WTC11 (cell line): ENCODE data around the gene ATP11A. TPM values are rescaled to one million over a fixed set of nuclear protein-coding genes. Genes with fewer than 3 reads are reported as not detected.

Experiments
- ATAC-seq: fragments of 200-7000 bp; cut with Tn5 transposase; 2 replicates; pipeline ENCODE4 v1.10.0; 2021; ENCODE audit warnings: mild to moderate bottlenecking, moderate library complexity
- CTCF ChIA-PET: fragments of 300-600 bp; sonication (Branson Sonifier 250); formaldehyde crosslinking; loops from one replicate; lab custom pipeline; 2021; ENCODE audit warnings: antibody characterized with exemption; lab: Charles Lee
- POLR2A ChIA-PET: fragments of 350-600 bp; sonication (Branson Sonifier 250); formaldehyde crosslinking; loops from one replicate; lab custom pipeline; 2021; ENCODE audit warnings: antibody characterized with exemption; lab: Charles Lee
- DNase-seq: peaks from one replicate; pipeline ENCODE4 v3.0.0; 2021; ENCODE audit warnings: low spot score
- H3K27ac Mint-ChIP-seq: 2 replicates; pipeline ENCODE4 v1.8.0; 2021; ENCODE audit warnings: mixed read lengths
- H3K27me3 Mint-ChIP-seq: 2 replicates; pipeline ENCODE4 v1.8.0; 2021; ENCODE audit warnings: low read depth, mild to moderate bottlenecking, moderate library complexity, mixed read lengths
- H3K36me3 Mint-ChIP-seq: 2 replicates; pipeline ENCODE4 v1.8.0; 2021; ENCODE audit warnings: mixed read lengths
- H3K4me1 Mint-ChIP-seq: 2 replicates; pipeline ENCODE4 v1.8.0; 2022; ENCODE audit warnings: mixed read lengths
- H3K4me3 Mint-ChIP-seq: 2 replicates; pipeline ENCODE4 v1.8.0; 2021; ENCODE audit warnings: mild to moderate bottlenecking, moderate library complexity, mixed read lengths
- H3K9me3 Mint-ChIP-seq: 2 replicates; pipeline ENCODE4 v1.8.0; 2021; ENCODE audit warnings: mixed read lengths
- CBFB ChIP-seq: sonication (generic); formaldehyde crosslinking; IDR thresholded peaks from 2 replicates; pipeline ENCODE4 v1.8.1; 2022; ENCODE audit warnings: mild to moderate bottlenecking, low read depth, missing genetic modification reagents
- CDX4 ChIP-seq: fragments of 250-450 bp; sonication (Bioruptor Pico); IDR thresholded peaks from 2 replicates; pipeline ENCODE4 v1.9.0; 2021; ENCODE audit warnings: moderate library complexity, mild to moderate bottlenecking, inconsistent platforms, borderline replicate concordance
- CREB1 ChIP-seq: sonication (generic); formaldehyde crosslinking; IDR thresholded peaks from 2 replicates; pipeline ENCODE4 v1.8.0; 2023; ENCODE audit warnings: mild to moderate bottlenecking, missing genetic modification reagents
- CREM ChIP-seq: sonication (generic); formaldehyde crosslinking; IDR thresholded peaks from 2 replicates; pipeline ENCODE4 v1.8.1; 2022; ENCODE audit warnings: mild to moderate bottlenecking, missing genetic modification reagents, moderate library complexity
- E2F1 ChIP-seq: sonication (generic); formaldehyde crosslinking; IDR thresholded peaks from 2 replicates; pipeline ENCODE4 v1.8.0; 2022; ENCODE audit warnings: mild to moderate bottlenecking, missing genetic modification reagents
- E2F4 ChIP-seq: sonication (generic); formaldehyde crosslinking; IDR thresholded peaks from 2 replicates; pipeline ENCODE4 v1.8.1; 2022; ENCODE audit warnings: low read depth, mild to moderate bottlenecking, moderate library complexity, missing genetic modification reagents, borderline replicate concordance
- FOXP4 ChIP-seq: sonication (generic); formaldehyde crosslinking; IDR thresholded peaks from 2 replicates; pipeline ENCODE4 v1.8.0; 2022; ENCODE audit warnings: mild to moderate bottlenecking, missing genetic modification reagents
- GABPB1 ChIP-seq: sonication (generic); formaldehyde crosslinking; IDR thresholded peaks from 2 replicates; pipeline ENCODE4 v1.8.1; 2023; ENCODE audit warnings: mild to moderate bottlenecking, missing genetic modification reagents
- HMGXB4 ChIP-seq: sonication (generic); formaldehyde crosslinking; IDR thresholded peaks from 2 replicates; pipeline ENCODE4 v1.8.1; 2023; ENCODE audit warnings: mild to moderate bottlenecking, moderate library complexity, missing genetic modification reagents
- JUN ChIP-seq: sonication (generic); formaldehyde crosslinking; IDR thresholded peaks from 2 replicates; pipeline ENCODE4 v1.8.0; 2023; ENCODE audit warnings: mild to moderate bottlenecking, missing genetic modification reagents
- MAX ChIP-seq: sonication (generic); formaldehyde crosslinking; IDR thresholded peaks from 2 replicates; pipeline ENCODE4 v1.8.0; 2022; ENCODE audit warnings: mild to moderate bottlenecking, missing genetic modification reagents
- MXD4 ChIP-seq: fragments of 250-450 bp; sonication (Bioruptor Pico); IDR thresholded peaks from 2 replicates; pipeline ENCODE4 v1.8.0; 2021; ENCODE audit warnings: mild to moderate bottlenecking, moderate library complexity, borderline replicate concordance
- NR1H2 ChIP-seq: sonication (generic); formaldehyde crosslinking; IDR thresholded peaks from 2 replicates; pipeline ENCODE4 v1.9.0; 2021; ENCODE audit warnings: mild to moderate bottlenecking, moderate library complexity, missing genetic modification reagents
- NR3C1 ChIP-seq: sonication (generic); formaldehyde crosslinking; conservative IDR thresholded peaks from 2 replicates; pipeline ENCODE4 v1.8.1; 2023; ENCODE audit warnings: low read depth, mild to moderate bottlenecking, missing genetic modification reagents
- OVOL2 ChIP-seq: fragments of 250-450 bp; sonication (Bioruptor Pico); IDR thresholded peaks from 2 replicates; pipeline ENCODE4 v1.9.0; 2021; ENCODE audit warnings: mild to moderate bottlenecking, borderline replicate concordance
- RORB ChIP-seq: fragments of 250-450 bp; sonication (Bioruptor Pico); IDR thresholded peaks from 2 replicates; pipeline ENCODE4 v1.9.0; 2021; ENCODE audit warnings: mild to moderate bottlenecking
- STAT6 ChIP-seq: sonication (generic); formaldehyde crosslinking; conservative IDR thresholded peaks from 2 replicates; pipeline ENCODE4 v1.8.1; 2023; ENCODE audit warnings: mild to moderate bottlenecking, low read depth, missing genetic modification reagents, moderate library complexity
- TCF7 ChIP-seq: sonication (generic); formaldehyde crosslinking; IDR thresholded peaks from 2 replicates; pipeline ENCODE4 v1.8.0; 2022; ENCODE audit warnings: mild to moderate bottlenecking, low read depth, missing genetic modification reagents, moderate library complexity
- TEAD4 ChIP-seq: sonication (generic); formaldehyde crosslinking; IDR thresholded peaks from 2 replicates; pipeline ENCODE4 v1.8.0; 2022; ENCODE audit warnings: mild to moderate bottlenecking, missing genetic modification reagents
- ZNF396 ChIP-seq: fragments of 250-450 bp; sonication (Bioruptor Pico); IDR thresholded peaks from 2 replicates; pipeline ENCODE4 v1.8.0; 2021; ENCODE audit warnings: mild to moderate bottlenecking, moderate library complexity, borderline replicate concordance
- ZSCAN18 ChIP-seq: fragments of 250-450 bp; sonication (Bioruptor Pico); IDR thresholded peaks from 2 replicates; pipeline ENCODE4 v2.1.2; 2022; ENCODE audit warnings: mild to moderate bottlenecking, moderate library complexity
- total RNA-seq: library from RNA; stranded (reverse); gene quantifications from 3 replicates; pipeline ENCODE4 v1.2.3, GENCODE V29; 2021

Gene ATP11A
- total RNA-seq, 1 experiment from 2014 or later, result 100 TPM

GRCh38 chr13:112727581-112727980 lies 37.7 kb downstream of the ATP11A start:
- DNase-seq, result no peak
- CTCF ChIA-PET, result interaction anchor here (0.6 kb wide), 1 partner anchor 16 kb away, joined by 3 read pairs; no protein-coding TSS in a partner anchor
- no peak overlapping the region for H3K4me3 Mint-ChIP-seq
- peak overlapping the region; percentile 94 for H3K27ac Mint-ChIP-seq
- H3K4me1 Mint-ChIP-seq, result peaks cover 91% of the 10 kb centered on the region
- no peaks in the 10 kb centered on the region for H3K9me3 Mint-ChIP-seq
- no peaks in the 10 kb centered on the region for H3K27me3 Mint-ChIP-seq
- POLR2A ChIA-PET, result no interaction called here
- TF ChIP-seq CBFB (CRISPR knock-in tag), result no peak
- TF ChIP-seq CREM (CRISPR knock-in tag), result no peak
- TF ChIP-seq HMGXB4 (CRISPR knock-in tag), result 0 out of 2 replicates have a peak, but pooled peaks have one; percentile 31
- TF ChIP-seq, all 79 proteins: peak for 1
- H3K36me3 Mint-ChIP-seq, result peaks cover 6% of the 10 kb centered on the region
- peak; percentile 27 for ATAC-seq

GRCh38 chr13:112728375-112729126 lies 38.7 kb downstream of the ATP11A start:
- ChIA-PET POLR2A (no interaction called here), CTCF (no interaction called here)
- Mint-ChIP-seq H3K27me3 (no peaks in the 10 kb centered on the region), H3K4me3 (no peak overlapping the region), H3K4me1 (peaks cover 93% of the 10 kb centered on the region), H3K9me3 (no peaks in the 10 kb centered on the region), H3K27ac (peak overlapping the region; percentile 91), H3K36me3 (peaks cover 4% of the 10 kb centered on the region)
- DNase-seq (no peak), ATAC-seq (no peak)
- TF ChIP-seq TCF7 (no peak), CDX4 (CRISPR knock-in tag) (no peak), STAT6 (no peak), E2F1 (CRISPR knock-in tag) (no peak), FOXP4 (CRISPR knock-in tag) (no peak), ZNF396 (no peak), RORB (CRISPR knock-in tag) (no peak), CREB1 (CRISPR knock-in tag) (no peak), NR3C1 (CRISPR knock-in tag) (no peak), ZSCAN18 (CRISPR knock-in tag) (no peak), MAX (CRISPR knock-in tag) (no peak), TEAD4 (CRISPR knock-in tag) (no peak), CREM (CRISPR knock-in tag) (no peak), NR1H2 (no peak), JUN (CRISPR knock-in tag) (no peak), OVOL2 (CRISPR knock-in tag) (no peak), E2F4 (CRISPR knock-in tag) (no peak), MXD4 (CRISPR knock-in tag) (no peak), GABPB1 (CRISPR knock-in tag) (no peak)
